Renal cortex interstitium (tissue), 11 donors: ENCODE data around the gene TMEM184A. TPM values are rescaled to one million over a fixed set of nuclear protein-coding genes. Genes with fewer than 3 reads are reported as not detected.

Experiments
- DNase-seq, 11 donors: peaks; one replicate each; pipeline ENCODE4 v3.0.0-alpha.2; 2013; ENCODE audit warnings: low read depth in 9 of 11, low spot score in 4 of 11; ENCODE audit errors: extremely low read depth in 1 of 11
- polyA plus RNA-seq, 3 donors: library from polyadenylated mRNA; unstranded; fragments of 120-200 nt; gene quantifications; one replicate each; pipeline ENCODE4 v1.2.1, GENCODE V29; 2013; ENCODE audit not compliant: insufficient read length in 3 of 3

The TMEM184A gene
- polyA plus RNA-seq, 3 donors = 4.6 to 11.1 (median 6.0) TPM

GRCh38 chr7:1513657-1514095, 42.3 kb downstream of the TMEM184A start:
- no peak for DNase-seq

DNA sequence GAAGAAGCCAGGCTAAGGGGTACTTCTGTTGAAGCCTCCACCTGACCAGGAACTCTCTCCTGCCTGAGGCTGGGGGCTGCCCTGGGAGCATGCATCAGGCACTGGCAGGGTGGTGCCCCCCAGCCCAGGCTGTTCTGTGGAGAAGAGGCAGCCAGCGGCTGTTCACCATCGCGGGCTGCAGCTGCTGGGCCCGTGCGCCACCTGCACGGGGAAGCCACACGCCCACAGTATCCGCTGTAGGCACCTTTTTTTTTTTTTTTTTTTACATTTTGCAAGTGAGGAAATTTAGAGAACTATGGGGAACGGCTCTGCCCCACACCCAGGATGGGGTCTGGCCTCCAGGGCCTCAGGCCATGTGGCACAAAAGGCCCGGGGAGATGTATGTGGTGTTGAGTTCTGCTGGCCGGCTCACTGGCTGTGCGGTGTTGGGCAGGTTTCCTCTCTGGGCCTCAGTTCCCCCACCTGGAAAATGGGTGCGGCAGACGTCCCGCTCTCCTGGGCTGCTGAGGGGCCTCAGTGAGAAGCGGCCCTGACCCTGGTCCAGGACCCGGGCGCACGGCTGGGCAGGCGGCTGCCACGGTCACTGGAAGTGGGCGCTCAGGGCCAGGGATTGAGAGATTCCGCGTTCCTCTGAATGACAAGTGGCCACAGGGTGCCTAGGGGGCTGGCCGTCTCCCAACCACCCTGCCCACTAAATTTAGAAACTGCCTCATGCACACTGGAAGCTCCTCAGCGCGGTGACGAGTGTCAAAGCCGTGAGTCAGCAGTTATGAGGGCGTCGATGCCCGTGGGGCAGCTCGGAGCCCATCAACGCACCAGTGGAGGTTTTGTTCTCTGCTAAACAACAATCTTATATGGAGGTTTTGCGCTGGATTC, 43.0 kb downstream of the TMEM184A start:
- DNase-seq = no peak

DNA sequence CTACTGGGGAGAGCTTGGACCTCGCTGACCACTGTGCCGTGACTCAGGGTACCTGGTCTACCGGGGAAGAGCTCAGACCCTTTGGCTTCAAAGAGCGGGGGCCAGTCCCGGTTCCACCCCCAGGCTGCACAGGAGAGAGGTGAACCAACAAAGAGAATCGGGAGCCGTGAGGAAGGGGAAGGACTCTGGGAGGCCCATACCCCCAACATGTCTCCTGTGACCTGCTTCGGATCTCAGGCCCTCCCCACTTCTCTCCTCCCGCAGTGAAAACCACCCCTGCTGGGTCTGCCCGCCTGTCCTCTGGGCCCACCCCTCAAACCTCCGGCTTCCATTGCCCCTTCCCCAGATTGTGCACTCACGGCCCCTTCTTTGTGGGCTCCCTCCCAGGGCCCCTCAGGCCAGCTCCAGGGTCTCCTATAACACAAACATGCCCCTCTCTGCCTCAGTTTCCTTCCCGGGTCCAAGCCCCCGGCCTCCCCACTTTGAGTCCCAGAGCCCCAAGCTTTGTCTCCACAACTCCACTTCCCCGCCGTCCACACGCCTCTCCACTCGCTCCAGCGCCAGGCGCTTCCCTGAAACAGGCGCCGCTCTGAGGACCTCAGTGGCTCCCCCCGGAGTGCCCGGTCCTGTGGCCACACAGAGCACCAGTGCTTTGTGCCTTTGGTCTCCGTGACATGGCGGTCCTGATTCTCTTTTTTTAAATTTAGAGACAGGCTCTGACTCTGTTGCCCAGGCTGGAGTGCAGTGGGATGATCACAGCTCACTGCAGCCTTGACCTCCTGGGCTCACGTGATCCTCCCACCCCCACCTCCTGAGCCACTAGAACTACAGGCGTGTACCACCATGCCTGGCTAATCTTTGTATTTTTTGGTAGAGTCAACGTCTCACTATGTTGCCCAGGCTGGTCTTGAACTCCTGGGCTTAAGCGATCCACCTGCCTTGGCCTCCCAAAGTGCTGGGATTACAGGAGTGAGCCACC, 44.3 kb downstream of the TMEM184A start:
- DNase-seq = no peak

DNA sequence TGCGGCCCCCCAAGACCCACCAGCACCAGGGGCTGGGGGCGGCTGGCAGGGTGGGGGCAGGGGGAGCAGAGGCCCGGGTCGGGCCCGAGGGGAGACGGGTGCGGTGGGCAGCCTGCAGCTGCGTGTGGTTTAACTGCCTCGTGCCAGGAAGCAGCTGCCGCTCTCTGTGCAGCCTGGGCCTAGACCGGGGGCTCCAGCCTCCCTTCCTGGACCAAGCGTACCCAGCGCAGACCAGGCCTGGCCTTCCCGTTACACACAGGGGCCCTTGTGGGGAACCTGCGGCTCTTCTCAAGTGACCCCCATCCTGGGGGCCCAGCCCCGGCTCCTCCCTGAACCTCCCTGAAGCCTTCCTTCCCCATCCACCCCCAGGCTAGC, 45.2 kb downstream of the TMEM184A start:
- DNase-seq = no peak

DNA sequence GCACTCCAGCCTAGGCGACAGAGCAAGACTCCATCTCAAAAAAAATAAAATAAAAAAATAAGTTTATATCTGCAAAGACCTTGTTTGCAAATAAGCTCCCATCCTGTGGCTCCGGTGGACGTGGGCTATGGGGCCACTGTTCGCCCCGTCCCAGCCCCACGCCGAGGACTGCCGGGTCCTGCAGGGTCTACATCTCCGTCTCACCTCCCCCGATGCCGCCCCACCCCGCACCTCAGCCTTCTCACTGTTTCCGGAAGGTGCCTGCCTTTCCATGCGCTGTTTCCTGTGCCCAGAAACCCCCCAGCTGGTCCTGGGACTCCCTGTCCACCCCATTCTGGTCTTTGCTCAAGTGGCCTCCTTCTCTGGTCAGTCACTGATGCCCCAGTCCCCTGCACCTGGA, 46.8 kb downstream of the TMEM184A start:
- DNase-seq = no peak

- no peak for DNase-seq
Observed at GRCh38 chr7:1508277-1508758, 47.7 kb downstream of the TMEM184A start.

DNA sequence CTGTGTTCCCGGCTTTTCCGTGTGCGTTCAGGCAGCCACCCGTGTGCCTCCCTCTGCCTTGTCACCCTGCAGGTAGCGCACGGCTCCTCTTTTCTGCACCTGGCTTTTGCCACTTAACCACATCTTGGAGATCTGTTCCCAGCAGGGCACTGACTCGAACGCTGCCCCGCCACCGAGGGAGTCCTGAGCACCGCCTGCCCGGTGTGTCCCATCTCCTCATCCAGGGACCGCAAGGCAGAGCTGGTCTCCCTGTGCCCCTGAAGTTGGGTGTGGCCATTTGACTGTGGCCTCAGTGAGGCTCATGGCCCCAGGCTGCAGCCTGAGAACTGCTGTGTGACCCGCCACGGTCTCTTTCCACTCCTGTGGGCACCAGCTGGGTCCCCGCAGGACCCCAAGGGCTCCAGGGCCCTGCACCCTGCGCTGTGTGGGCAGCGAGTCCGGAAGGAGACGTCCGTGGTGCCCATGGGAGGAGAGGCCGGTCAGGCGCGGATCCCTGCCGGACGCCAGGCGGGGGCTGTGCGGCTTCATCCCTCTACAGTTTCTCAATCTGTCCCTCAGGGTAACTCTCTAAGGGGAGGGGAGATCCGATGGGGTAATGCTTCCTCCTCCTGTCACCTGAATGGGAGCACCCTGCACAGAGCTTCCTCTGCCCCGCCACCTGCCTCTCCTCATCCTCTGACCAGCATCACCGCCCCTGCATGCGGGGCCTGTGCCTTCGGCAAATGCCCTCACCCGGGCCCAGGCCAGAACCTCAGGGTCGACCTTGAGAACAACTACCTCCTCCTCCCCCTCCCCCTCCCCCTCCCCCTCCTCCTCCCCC, 50.1 kb downstream of the TMEM184A start:
- no peak for DNase-seq

GRCh38 chr7:1503816-1504775, 51.9 kb downstream of the TMEM184A start, which contains the start of gene INTS1:
TSS of gene INTS1 (minus strand) at chr7:1504389. CDS start at chr7:1503960, 429 bp downstream.
- peak; percentile 70 to 93 (median 87) for DNase-seq

- DNase-seq = no peak
Observed at GRCh38 chr7:1503390-1503789, 52.6 kb downstream of the TMEM184A start.

- DNase-seq = no peak
Observed at GRCh38 chr7:1502845-1503244, 53.2 kb downstream of the TMEM184A start.

DNA sequence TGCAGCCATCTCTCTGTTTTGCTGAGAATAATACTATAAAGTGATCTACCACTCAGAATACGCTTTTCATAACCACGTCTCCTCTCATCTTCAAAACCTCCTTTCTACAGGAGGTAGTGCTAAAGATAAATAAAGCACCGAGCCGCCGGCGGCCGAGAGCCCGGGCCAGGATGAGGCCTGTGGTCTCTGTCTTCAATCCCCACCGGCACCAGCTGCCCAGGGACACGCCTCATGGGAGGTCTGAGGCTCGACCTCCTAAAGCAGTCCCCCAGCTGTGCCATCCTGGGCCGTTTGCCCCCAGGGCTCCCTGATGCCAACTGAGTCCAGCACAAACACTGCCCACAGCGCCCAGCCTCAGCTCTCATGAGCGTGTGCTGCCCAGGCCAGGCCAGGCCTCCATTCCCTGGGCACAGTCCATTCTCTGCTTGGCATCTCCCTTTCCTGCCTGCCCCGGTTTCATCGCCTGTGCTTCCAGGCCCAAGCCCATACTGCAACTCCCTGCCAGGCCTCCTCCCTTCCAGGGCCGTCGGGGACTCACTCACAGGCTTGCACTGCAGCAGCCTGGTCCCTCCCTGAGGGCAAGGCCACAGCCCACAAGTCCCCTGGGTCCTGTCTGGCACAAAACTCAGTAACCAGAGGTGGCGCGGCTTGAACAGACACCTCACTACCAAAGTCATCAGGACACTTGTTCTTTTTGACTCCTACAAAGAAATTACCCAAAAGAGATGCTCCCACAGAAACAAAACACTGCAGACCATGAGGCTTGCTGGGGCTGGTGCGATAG, 54.3 kb downstream of the TMEM184A start:
- no peak for DNase-seq

DNA sequence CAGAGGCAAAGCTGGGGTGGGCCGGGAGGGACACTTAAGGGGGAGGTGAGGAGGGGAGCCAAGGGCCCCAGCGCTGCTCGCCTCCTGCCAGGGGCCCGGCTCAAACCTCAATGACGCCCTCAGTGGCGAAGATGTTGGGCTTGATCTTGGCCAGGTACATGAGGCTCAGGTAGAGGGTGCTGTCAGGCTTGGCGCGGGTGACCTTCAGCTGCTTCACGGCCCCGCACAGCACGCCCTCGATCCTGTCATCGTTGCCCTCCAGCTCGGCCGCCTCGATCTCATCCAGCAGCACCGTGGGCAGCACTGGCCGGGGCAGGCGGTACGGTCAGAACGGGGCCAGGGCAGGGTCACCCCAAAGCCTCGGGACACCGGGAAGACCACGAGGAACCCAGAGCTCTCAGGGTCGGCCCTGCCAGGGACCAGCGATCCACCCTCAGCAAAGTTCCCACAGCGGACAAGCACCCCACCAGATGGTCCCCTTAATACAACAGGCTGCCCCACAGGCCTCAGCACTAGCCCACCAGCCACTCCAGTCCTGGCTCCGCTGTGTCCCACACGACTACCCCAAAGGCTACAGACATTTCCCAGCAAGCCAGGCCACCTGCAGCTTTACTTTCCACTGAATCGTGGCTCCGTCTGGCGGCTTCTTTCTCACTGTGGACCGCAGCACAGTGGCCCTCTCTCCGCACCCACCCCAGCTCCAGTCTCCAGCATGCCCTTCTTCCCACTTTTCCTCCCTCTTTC, 55.8 kb downstream of the TMEM184A start:
- DNase-seq = no peak

DNA sequence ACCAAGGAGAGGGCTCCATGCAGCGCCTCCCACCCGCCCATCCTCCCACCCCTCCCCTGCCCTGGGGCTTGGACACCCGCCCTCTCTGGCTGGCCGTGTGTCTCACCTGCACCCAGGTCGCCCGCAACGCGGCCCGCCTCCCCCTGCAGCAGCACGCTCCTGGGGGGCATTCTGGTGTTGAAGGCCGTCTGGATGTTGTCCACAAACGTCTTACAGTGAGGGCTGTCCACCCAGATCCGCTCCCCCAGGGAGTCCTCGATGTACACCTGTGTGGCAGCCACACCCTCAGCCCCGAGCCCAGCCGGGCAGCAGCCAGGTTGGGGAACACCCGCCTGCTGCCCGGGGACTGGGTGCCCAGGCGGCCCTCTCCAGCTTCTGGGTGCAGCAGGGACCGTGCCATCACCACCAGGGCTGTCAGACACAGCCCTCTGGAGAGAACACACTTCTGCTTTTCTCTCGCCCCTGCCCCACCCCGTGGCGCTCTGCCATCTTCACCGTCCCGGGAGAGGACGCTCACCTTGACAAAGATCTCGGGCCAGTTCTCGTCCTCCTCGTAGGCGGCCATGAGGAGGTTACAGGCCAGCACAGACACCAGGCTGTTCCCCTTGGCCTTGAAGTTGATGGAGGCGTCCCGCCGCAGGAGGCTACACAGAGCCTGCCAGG, 56.5 kb downstream of the TMEM184A start:
- DNase-seq = no peak

GRCh38 chr7:1498370-1499305, 57.4 kb downstream of the TMEM184A start:
- no peak for DNase-seq
